Panc1 (cell line): ENCODE data around the gene HIGD1C. TPM values are rescaled to one million over a fixed set of nuclear protein-coding genes. Genes with fewer than 3 reads are reported as not detected.

Experiments used
- ATAC-seq: fragments of 200-7000 bp; cut with Tn5 transposase; 2 replicates; pipeline ENCODE4 v1.9.1; 2020; ENCODE audit warnings: mild to moderate bottlenecking, moderate library complexity
- BruUV-seq: library from RNA; stranded (reverse); fragments of 400-500 nt; replicated peaks from 2 replicates; lab custom pipeline; 2021; lab: Mats Ljungman, UMichigan
- CTCF ChIA-PET: fragments of 300-600 bp; sonication (Branson Sonifier 250); formaldehyde crosslinking; loops from one replicate; lab custom pipeline; 2022; ENCODE audit warnings: antibody characterized with exemption; lab: Charles Lee
- POLR2A ChIA-PET: fragments of 300-600 bp; sonication (Branson Sonifier 250); formaldehyde crosslinking; loops from one replicate; lab custom pipeline; 2022; ENCODE audit warnings: antibody characterized with exemption; lab: Charles Lee
- DNase-seq: peaks from one replicate; pipeline ENCODE4 v3.0.0-alpha.2; 2010; ENCODE audit warnings: low read depth, low spot score
- H3K27ac ChIP-seq: 2 replicates; pipeline ENCODE4 v1.5.1; 2011; ENCODE audit warnings: mild to moderate bottlenecking, low read length, inconsistent platforms
- H3K27me3 ChIP-seq: fragments of 200-500 bp; sonication (Bioruptor generic); 2 replicates; pipeline ENCODE4 v1.6.0; 2014; ENCODE audit warnings: low read length, inconsistent platforms; ENCODE audit not compliant: control insufficient read depth, insufficient read depth
- H3K36me3 ChIP-seq: fragments of 200-500 bp; sonication (Bioruptor generic); 2 replicates; pipeline ENCODE4 v1.5.1; 2014; ENCODE audit warnings: inconsistent platforms, mild to moderate bottlenecking, low read length, moderate library complexity; ENCODE audit not compliant: control insufficient read depth, insufficient read depth
- H3K4me1 ChIP-seq: 2 replicates; pipeline ENCODE4 v1.5.1; 2011; ENCODE audit warnings: inconsistent platforms, mild to moderate bottlenecking, low read length, moderate library complexity; ENCODE audit not compliant: control insufficient read depth, insufficient read depth
- H3K4me3 ChIP-seq, 2 experiments: 2 replicates each; pipeline ENCODE4 v1.5.1; 2011 to 2012; ENCODE audit warnings: low read depth in 2 of 2, low read length in 2 of 2, mild to moderate bottlenecking in 2 of 2, inconsistent platforms in 1 of 2, moderate library complexity in 1 of 2
- H3K9me3 ChIP-seq: fragments of 200-500 bp; sonication (Bioruptor generic); 2 replicates; pipeline ENCODE4 v1.5.1; 2014; ENCODE audit warnings: low read depth, mild to moderate bottlenecking, inconsistent platforms, low read length, moderate library complexity; ENCODE audit not compliant: control insufficient read depth, insufficient read depth
- POLR2AphosphoS5 ChIP-seq: IDR thresholded peaks from 2 replicates; pipeline ENCODE4 v1.6.1; 2012; ENCODE audit warnings: mild to moderate bottlenecking, low read depth, low read length, moderate library complexity
- SIN3A ChIP-seq: IDR thresholded peaks from 2 replicates; pipeline ENCODE4 v1.6.1; 2012; ENCODE audit warnings: low read depth, mild to moderate bottlenecking, low read length, moderate library complexity, borderline replicate concordance; ENCODE audit not compliant: insufficient read depth
- TCF7L2 ChIP-seq: IDR thresholded peaks from 2 replicates; pipeline ENCODE4 v1.6.1; 2011; ENCODE audit warnings: mild to moderate bottlenecking, low read depth, low read length, inconsistent platforms
- in situ Hi-C: cut with HindIII; loops from 2 replicates; pipeline ENCODE4 v1.10.0; 2016; ENCODE audit warnings: low sequenced_read_pairs, low pct_unique_long_range_greater_than_20kb
- intact Hi-C: fragments of 100-400 bp; cut with micrococcal nuclease; formaldehyde crosslinking; loops from one replicate; pipeline ENCODE4 v1.10.0; 2022; ENCODE audit not compliant: unreplicated experiment
- total RNA-seq: library from RNA; stranded (reverse); gene quantifications from one replicate; pipeline ENCODE4 v1.2.1, GENCODE V29; 2021; ENCODE audit not compliant: unreplicated experiment
- TF ChIP-seq, protein P1 (sequence below): fragments of 450-650 bp; IDR thresholded peaks from 2 replicates; pipeline ENCODE4 v1.5.1; 2017; ENCODE audit warnings: mild to moderate bottlenecking
- TF ChIP-seq, protein P2 (sequence below), 2 experiments: IDR thresholded peaks; 2 replicates each; pipeline ENCODE4 v1.6.1; 2011 to 2012; ENCODE audit warnings: low read depth in 2 of 2, control low read depth in 1 of 2, low read length in 1 of 2, mild to moderate bottlenecking in 1 of 2, moderate library complexity in 1 of 2; ENCODE audit not compliant: insufficient read depth in 1 of 2

The HIGD1C gene
- total RNA-seq, 1 experiment from 2014 or later, result not detected

- BruUV-seq, result no TSS peak
- intact Hi-C loops, result no loop called here
- in situ Hi-C loops, result no loop called here
Measured at GRCh38 chr12:51009056-51009440, 56.7 kb downstream of the HIGD1C start.

GRCh38 chr12:51011955-51012354 lies 59.6 kb downstream of the HIGD1C start:
- no peaks in the 10 kb centered on the region for H3K4me1 ChIP-seq
- H3K9me3 ChIP-seq, result no peaks in the 10 kb centered on the region
- intact Hi-C loops, result no loop called here
- H3K27ac ChIP-seq, result no peak overlapping the region
- CTCF ChIA-PET, result interaction anchor here (1.2 kb wide), 1 partner anchor 329 kb away, joined by 6 read pairs; no protein-coding TSS in a partner anchor
- no peaks in the 10 kb centered on the region for H3K27me3 ChIP-seq
- no peaks in the 10 kb centered on the region for H3K36me3 ChIP-seq
- DNase-seq (no peak), ATAC-seq (no peak)
- in situ Hi-C loops, result no loop called here
- H3K4me3 ChIP-seq, result no peak overlapping the region
- POLR2A ChIA-PET, result no interaction called here
- TF ChIP-seq SIN3A (no peak), TCF7L2 (no peak), POLR2AphosphoS5 (no peak)
- TF ChIP-seq, protein P1, sequence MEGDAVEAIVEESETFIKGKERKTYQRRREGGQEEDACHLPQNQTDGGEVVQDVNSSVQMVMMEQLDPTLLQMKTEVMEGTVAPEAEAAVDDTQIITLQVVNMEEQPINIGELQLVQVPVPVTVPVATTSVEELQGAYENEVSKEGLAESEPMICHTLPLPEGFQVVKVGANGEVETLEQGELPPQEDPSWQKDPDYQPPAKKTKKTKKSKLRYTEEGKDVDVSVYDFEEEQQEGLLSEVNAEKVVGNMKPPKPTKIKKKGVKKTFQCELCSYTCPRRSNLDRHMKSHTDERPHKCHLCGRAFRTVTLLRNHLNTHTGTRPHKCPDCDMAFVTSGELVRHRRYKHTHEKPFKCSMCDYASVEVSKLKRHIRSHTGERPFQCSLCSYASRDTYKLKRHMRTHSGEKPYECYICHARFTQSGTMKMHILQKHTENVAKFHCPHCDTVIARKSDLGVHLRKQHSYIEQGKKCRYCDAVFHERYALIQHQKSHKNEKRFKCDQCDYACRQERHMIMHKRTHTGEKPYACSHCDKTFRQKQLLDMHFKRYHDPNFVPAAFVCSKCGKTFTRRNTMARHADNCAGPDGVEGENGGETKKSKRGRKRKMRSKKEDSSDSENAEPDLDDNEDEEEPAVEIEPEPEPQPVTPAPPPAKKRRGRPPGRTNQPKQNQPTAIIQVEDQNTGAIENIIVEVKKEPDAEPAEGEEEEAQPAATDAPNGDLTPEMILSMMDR, result no peak
- TF ChIP-seq, protein P2, sequence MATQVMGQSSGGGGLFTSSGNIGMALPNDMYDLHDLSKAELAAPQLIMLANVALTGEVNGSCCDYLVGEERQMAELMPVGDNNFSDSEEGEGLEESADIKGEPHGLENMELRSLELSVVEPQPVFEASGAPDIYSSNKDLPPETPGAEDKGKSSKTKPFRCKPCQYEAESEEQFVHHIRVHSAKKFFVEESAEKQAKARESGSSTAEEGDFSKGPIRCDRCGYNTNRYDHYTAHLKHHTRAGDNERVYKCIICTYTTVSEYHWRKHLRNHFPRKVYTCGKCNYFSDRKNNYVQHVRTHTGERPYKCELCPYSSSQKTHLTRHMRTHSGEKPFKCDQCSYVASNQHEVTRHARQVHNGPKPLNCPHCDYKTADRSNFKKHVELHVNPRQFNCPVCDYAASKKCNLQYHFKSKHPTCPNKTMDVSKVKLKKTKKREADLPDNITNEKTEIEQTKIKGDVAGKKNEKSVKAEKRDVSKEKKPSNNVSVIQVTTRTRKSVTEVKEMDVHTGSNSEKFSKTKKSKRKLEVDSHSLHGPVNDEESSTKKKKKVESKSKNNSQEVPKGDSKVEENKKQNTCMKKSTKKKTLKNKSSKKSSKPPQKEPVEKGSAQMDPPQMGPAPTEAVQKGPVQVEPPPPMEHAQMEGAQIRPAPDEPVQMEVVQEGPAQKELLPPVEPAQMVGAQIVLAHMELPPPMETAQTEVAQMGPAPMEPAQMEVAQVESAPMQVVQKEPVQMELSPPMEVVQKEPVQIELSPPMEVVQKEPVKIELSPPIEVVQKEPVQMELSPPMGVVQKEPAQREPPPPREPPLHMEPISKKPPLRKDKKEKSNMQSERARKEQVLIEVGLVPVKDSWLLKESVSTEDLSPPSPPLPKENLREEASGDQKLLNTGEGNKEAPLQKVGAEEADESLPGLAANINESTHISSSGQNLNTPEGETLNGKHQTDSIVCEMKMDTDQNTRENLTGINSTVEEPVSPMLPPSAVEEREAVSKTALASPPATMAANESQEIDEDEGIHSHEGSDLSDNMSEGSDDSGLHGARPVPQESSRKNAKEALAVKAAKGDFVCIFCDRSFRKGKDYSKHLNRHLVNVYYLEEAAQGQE (IDR thresholded peaks at IDR 0.05; ENCODE audit: insufficient read depth in 1 of 2, low read depth in 2 of 2, low read length in 1 of 2), result no peak
- no TSS peak for BruUV-seq

More at GRCh38 chr12:51009056-51009440, 56.7 kb downstream of the HIGD1C start:
- TF ChIP-seq POLR2AphosphoS5, result no peak
- TF ChIP-seq TCF7L2, result no peak
- TF ChIP-seq, protein P1, result no peak
- TF ChIP-seq, protein P2 (IDR thresholded peaks at IDR 0.05; ENCODE audit: insufficient read depth in 1 of 2, low read depth in 2 of 2, low read length in 1 of 2), result no peak
- no peak for TF ChIP-seq SIN3A
- Histone ChIP-seq H3K27ac (no peak overlapping the region), H3K4me3 (no peak overlapping the region), H3K9me3 (no peaks in the 10 kb centered on the region), H3K36me3 (peaks cover 4% of the 10 kb centered on the region; the same call in 1 of the 2 replicates), H3K27me3 (no peaks in the 10 kb centered on the region), H3K4me1 (no peaks in the 10 kb centered on the region; the same call in 1 of the 2 replicates)
- ChIA-PET CTCF (no interaction called here), POLR2A (interaction anchor here (0.6 kb wide), 1 partner anchor 74 kb away, joined by 3 read pairs; the partner anchor contains the start of gene CSRNP2)
- no peak for DNase-seq
- ATAC-seq, result no peak
